Astrocyte of the spinal cord (primary cell): ENCODE measurements around the gene PIEZO1.

Source experiments
- DNase-seq: peaks from one replicate; pipeline ENCODE4 v3.0.0; 2011; ENCODE audit warnings: low read depth, low spot score
- H3K4me3 ChIP-seq: 2 replicates; pipeline ENCODE4 v1.5.1; 2011; ENCODE audit warnings: low read depth, mild to moderate bottlenecking, low read length, moderate library complexity
- CTCF ChIP-seq: IDR thresholded peaks from 2 replicates; pipeline ENCODE4 v1.5.1; 2012; ENCODE audit warnings: low read depth, mild to moderate bottlenecking, low read length, inconsistent platforms
- in situ Hi-C: cut with HindIII; loops from 2 replicates; pipeline ENCODE4 v1.10.0; 2017; ENCODE audit warnings: low sequenced_read_pairs

The PIEZO1 gene

DNA sequence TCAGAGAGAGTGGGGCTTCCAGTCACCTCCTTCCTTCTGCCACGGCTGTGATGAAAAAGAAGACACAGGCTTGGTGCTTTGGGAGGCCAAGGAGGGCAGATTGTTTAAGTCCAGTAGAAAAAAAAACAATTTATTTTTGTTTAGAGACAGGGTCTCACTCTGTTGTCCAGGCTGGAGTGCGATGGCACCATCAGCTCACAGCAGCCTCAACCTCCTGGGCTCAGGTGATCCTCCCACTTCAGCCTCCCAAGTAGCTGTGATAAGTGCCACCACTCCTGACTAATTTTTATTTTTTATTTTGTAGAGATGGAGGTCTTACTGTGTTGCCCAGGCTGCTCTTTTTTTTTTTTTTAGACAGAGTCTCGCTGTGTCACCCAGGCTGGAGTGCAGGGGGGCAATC is 119.5 kb downstream of the PIEZO1 start:
- no peak for DNase-seq
- H3K4me3 ChIP-seq: no peak overlapping the region
- in situ Hi-C loops: no loop called here
- TF ChIP-seq CTCF: no peak
